Measurements from ENCODE around the gene PRR13. TPM values are rescaled to one million over a fixed set of nuclear protein-coding genes. Genes with fewer than 3 reads are reported as not detected.
A peak's percentile ranks its signal among the peaks of the same experiment; 100 is the strongest.

The PRR13 gene
- total and polyA plus RNA-seq, 2 of the 13 experiments (the other 11 are each of a cell fraction or from before 2014, with no cell fraction given), result 65.0 to 102 TPM

GRCh38 chr12:53441040-53441833 lies at the start of gene PRR13 (continued):
- TF ChIP-seq, protein P1, sequence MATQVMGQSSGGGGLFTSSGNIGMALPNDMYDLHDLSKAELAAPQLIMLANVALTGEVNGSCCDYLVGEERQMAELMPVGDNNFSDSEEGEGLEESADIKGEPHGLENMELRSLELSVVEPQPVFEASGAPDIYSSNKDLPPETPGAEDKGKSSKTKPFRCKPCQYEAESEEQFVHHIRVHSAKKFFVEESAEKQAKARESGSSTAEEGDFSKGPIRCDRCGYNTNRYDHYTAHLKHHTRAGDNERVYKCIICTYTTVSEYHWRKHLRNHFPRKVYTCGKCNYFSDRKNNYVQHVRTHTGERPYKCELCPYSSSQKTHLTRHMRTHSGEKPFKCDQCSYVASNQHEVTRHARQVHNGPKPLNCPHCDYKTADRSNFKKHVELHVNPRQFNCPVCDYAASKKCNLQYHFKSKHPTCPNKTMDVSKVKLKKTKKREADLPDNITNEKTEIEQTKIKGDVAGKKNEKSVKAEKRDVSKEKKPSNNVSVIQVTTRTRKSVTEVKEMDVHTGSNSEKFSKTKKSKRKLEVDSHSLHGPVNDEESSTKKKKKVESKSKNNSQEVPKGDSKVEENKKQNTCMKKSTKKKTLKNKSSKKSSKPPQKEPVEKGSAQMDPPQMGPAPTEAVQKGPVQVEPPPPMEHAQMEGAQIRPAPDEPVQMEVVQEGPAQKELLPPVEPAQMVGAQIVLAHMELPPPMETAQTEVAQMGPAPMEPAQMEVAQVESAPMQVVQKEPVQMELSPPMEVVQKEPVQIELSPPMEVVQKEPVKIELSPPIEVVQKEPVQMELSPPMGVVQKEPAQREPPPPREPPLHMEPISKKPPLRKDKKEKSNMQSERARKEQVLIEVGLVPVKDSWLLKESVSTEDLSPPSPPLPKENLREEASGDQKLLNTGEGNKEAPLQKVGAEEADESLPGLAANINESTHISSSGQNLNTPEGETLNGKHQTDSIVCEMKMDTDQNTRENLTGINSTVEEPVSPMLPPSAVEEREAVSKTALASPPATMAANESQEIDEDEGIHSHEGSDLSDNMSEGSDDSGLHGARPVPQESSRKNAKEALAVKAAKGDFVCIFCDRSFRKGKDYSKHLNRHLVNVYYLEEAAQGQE (IDR thresholded peaks at IDR 0.05; ENCODE audit: borderline replicate concordance in 1 of 2, low read depth in 1 of 2, low read length in 2 of 2), result peak in 1 of 2 experiments; percentile 34; a peak in 1 of 4 replicates
- TF ChIP-seq PHB2 (IDR thresholded peaks at IDR 0.05; ENCODE audit: partially characterized antibody) (no peak), SALL1 (CRISPR knock-in tag; IDR thresholded peaks at IDR 0.05) (peak; percentile 48), ELF3 (CRISPR knock-in tag; IDR thresholded peaks at IDR 0.05) (peak; percentile 71), ZNF616 (CRISPR knock-in tag; IDR thresholded peaks at IDR 0.05; ENCODE audit: low read depth) (no peak), PAX8 (CRISPR knock-in tag; IDR thresholded peaks at IDR 0.05; ENCODE audit: borderline replicate concordance) (0 out of 2 replicates have a peak, but pooled peaks have one; percentile 21), CBFB (CRISPR knock-in tag; IDR thresholded peaks at IDR 0.05) (no peak), ZKSCAN5 (CRISPR knock-in tag; IDR thresholded peaks at IDR 0.05) (no peak), KMT2A (CRISPR knock-in tag; IDR thresholded peaks at IDR 0.05) (peak; percentile 59; the same call in 1 of the 2 replicates), MAX (IDR thresholded peaks at IDR 0.05) (peak; percentile 45), STAG1 (CRISPR knock-in tag; IDR thresholded peaks at IDR 0.05) (no peak), POLR2G (IDR thresholded peaks at IDR 0.05; ENCODE audit: low read depth, low read length) (peak; percentile 97), ZNF788 (CRISPR knock-in tag; IDR thresholded peaks at IDR 0.05; ENCODE audit: borderline replicate concordance) (no peak)
- TF ChIP-seq, protein P2, sequence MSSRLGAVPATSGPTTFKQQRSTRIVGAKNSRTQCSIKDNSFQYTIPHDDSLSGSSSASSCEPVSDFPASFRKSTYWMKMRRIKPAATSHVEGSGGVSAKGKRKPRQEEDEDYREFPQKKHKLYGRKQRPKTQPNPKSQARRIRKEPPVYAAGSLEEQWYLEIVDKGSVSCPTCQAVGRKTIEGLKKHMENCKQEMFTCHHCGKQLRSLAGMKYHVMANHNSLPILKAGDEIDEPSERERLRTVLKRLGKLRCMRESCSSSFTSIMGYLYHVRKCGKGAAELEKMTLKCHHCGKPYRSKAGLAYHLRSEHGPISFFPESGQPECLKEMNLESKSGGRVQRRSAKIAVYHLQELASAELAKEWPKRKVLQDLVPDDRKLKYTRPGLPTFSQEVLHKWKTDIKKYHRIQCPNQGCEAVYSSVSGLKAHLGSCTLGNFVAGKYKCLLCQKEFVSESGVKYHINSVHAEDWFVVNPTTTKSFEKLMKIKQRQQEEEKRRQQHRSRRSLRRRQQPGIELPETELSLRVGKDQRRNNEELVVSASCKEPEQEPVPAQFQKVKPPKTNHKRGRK (CRISPR knock-in tag; IDR thresholded peaks at IDR 0.05), result no peak
- TF ChIP-seq, protein P3, sequence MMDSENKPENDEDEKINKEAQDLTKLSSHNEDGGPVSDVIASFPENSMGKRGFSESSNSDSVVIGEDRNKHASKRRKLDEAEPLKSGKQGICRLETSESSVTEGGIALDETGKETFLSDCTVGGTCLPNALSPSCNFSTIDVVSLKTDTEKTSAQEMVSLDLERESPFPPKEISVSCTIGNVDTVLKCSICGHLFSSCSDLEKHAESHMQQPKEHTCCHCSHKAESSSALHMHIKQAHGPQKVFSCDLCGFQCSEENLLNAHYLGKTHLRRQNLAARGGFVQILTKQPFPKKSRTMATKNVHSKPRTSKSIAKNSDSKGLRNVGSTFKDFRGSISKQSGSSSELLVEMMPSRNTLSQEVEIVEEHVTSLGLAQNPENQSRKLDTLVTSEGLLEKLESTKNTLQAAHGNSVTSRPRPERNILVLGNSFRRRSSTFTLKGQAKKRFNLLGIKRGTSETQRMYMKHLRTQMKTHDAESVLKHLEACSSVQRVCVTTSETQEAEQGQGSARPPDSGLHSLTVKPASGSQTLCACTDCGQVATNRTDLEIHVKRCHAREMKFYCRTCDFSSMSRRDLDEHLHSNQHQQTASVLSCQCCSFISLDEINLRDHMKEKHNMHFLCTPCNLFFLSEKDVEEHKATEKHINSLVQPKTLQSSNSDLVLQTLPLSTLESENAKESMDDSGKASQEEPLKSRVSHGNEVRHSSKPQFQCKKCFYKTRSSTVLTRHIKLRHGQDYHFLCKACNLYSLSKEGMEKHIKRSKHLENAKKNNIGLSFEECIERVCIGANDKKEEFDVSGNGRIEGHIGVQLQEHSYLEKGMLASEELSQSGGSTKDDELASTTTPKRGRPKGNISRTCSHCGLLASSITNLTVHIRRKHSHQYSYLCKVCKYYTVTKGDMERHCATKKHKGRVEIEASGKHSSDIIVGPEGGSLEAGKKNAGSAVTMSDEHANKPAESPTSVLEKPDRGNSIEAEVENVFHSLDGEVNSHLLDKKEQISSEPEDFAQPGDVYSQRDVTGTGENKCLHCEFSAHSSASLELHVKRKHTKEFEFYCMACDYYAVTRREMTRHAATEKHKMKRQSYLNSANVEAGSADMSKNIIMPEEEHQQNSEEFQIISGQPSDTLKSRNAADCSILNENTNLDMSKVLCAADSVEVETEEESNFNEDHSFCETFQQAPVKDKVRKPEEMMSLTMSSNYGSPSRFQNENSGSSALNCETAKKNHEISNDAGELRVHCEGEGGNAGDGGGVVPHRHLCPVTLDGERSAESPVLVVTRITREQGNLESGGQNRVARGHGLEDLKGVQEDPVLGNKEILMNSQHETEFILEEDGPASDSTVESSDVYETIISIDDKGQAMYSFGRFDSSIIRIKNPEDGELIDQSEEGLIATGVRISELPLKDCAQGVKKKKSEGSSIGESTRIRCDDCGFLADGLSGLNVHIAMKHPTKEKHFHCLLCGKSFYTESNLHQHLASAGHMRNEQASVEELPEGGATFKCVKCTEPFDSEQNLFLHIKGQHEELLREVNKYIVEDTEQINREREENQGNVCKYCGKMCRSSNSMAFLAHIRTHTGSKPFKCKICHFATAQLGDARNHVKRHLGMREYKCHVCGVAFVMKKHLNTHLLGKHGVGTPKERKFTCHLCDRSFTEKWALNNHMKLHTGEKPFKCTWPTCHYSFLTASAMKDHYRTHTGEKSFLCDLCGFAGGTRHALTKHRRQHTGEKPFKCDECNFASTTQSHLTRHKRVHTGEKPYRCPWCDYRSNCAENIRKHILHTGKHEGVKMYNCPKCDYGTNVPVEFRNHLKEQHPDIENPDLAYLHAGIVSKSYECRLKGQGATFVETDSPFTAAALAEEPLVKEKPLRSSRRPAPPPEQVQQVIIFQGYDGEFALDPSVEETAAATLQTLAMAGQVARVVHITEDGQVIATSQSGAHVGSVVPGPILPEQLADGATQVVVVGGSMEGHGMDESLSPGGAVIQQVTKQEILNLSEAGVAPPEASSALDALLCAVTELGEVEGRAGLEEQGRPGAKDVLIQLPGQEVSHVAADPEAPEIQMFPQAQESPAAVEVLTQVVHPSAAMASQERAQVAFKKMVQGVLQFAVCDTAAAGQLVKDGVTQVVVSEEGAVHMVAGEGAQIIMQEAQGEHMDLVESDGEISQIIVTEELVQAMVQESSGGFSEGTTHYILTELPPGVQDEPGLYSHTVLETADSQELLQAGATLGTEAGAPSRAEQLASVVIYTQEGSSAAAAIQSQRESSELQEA (CRISPR knock-in tag; IDR thresholded peaks at IDR 0.05; ENCODE audit: not compliant biosample characterization), result peak; percentile 15

Measured in HepG2 (cell line).